ENCODE measurements around the gene DOC2A.
"Not testable (repeated sequence)": the region's sequence is repeated elsewhere in the genome, so short reads cannot be mapped to it uniquely, and the experiment has no call there.

Gene DOC2A

GRCh38 chr16:30026449-30026848 is 15.6 kb upstream of the DOC2A start:
- DNase-seq = no peak

DNA sequence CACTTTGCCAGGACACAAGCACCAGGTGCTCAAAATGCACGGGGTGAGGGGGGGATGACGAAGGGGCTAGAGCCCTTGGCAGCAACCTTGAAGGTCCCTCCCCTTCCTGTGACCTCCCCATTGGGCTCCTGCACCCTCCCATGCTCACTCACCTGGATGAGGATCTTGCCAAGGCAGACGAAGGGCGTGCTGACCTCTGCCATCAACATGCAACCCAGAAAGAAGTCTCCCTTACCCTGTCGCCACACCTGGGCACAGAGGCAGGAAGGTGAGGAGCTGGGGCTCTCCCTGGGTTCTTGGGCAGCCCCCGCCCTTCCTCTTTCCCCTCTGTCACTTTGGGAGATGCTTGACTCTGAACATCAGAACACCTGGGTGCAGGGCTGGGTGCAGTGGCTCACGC is 14.7 kb upstream of the DOC2A start:
- DNase-seq = no peak

DNA sequence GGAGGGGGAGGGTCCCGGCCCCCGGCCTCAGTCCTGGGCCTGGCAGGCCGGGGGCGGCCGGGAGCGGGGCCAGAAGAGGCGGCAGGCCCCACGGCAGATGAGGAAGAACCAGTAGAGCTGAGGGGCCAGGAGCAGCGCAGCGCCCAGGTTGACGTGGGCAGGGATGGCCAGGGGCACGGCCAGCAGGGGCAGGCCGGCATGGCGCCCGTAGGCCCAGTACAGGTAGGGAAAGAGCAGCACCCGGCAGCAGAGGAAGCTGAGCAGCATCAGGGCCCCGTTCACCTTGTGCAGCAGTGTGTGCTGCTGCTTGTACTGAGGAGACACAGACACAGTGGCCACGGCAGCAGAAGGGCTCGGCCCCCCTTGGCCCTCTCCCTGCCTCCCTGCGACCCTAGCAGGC is 14.3 kb upstream of the DOC2A start:
- no peak for DNase-seq

DNA sequence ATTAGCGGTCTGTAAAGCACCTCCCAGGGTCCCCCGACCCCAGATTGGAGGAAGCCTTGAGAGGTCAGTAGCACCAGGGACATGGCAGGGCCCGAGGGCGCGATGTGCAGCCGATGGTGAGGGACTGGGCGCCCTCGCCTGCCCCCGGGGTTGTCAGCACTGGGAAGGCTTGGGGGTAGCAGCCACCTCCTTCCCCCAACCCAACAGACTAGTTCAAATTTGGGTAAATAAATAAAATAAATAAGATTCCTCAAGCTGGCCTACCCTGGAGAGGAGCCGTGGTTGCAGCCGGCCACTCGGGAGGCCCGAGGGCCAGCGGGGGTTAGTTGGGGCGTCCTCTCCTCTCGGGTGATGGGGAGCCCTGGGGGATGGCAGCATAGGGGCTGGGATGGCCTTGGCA is 13.6 kb upstream of the DOC2A start:
- DNase-seq = no peak

- no peak for DNase-seq
Observed at GRCh38 chr16:30023586-30023985, 12.8 kb upstream of the DOC2A start.

DNA sequence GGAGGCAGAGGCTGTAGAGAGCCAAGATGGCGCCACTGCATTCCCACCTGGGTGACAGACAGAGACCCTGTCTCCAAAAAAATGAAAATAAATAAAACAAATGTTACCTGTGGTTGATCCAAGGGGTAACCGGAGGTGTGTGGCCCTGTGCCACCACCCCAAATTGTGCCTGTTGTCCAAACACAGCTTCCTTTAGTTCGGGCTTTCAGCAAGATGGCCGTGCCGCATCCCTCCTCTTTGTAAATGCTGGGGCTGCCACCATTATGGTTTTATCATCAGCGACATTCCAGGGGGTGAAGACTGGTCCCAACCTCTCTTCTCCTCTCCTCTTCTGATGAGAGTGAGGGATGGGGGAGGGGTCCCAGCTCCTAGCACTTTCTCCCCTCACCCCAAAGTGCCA is 12.1 kb upstream of the DOC2A start, which contains the start of gene C16orf92:
Gene C16orf92 (plus strand): TSS at position 312 of the 400 bp plus-strand sequence. CDS start 143 bp downstream, outside the sequence.
- no peak for DNase-seq

DNA sequence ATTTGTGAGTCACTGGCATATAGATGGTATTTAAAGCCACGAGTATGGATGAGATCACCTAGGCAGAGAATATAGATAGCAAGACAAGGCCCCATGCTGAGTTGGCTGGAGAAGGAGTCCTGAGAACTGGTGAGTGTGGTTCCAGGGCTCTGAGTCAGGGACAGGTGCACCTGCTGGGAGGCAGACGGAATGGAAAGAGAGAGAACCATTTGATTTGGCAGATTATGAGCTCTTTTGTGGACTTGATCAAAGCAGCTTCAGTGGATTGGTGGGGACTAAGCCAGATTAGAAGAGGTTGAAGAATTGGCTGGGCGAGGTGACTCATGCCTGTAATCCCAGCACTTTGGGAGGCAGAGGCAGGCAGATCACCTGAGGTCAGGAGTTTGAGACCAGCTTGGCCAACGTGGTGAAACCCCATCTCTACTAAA is 7.9 kb upstream of the DOC2A start:
- no peak for DNase-seq

- DNase-seq = not testable (repeated sequence)
Observed at GRCh38 chr16:30017937-30018336, 7.1 kb upstream of the DOC2A start.

DNA sequence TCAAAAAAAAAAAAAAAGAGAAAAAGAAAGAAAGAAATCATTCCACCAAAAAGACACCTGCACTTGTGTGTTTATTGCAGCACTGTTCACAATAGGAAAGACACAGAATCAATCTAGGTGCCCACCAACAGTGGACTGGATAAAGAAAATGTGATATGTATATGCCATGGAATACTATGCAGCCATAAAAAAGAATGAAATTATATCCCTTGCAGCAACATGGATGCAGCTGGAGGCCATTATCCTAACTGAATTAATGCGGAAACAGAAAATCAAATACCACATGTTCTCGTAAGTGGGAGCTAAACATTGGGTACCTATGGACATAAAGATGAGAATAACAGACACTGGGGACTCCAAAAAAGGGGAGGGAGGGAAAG is 6.4 kb upstream of the DOC2A start:
- DNase-seq = no peak

GRCh38 chr16:30016555-30017276 is 5.9 kb upstream of the DOC2A start:
- DNase-seq = no peak

DNA sequence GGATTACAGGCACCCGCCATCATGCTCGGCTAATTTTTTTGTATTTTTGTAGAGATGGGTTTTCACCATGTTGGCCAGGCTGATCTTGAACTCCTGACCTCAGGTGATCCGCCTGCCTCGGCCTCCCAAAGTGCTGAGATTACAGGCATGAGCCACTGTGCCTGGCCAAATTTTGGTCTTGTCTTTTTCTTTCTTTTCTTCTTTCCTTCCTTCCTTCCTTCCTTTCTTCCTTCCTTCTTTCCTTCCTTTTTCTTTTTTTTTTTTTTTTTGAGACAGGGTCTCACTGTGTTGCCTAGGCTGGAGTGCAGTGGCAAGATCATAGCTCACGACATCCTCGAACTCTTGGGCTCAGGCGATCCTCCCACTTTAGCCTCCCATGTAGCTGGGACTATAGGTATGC is 4.6 kb upstream of the DOC2A start:
- not testable (repeated sequence) for DNase-seq

DNA sequence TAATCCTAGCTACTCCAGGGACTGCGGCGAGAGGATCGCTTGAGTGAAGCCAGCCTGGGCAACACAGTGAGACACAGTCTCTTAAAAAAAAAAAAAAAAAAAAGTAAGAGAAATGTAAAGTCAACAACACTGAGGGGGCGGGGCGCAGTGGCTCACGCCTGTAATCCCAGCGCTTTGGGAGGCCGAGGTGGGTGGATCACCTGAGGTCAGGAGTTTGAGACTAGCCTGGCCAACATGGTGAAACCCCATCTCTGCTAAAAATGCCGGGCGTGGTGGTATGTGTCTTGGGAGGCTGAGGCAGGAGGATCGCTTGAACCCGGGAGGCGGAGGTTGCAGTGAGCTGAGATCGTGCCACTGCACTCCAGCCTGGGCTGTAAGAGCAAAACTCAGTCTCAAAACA is 1.8 kb upstream of the DOC2A start:
- DNase-seq = not testable (repeated sequence)

- DNase-seq = no peak
Observed at GRCh38 chr16:30011714-30012504, 1.1 kb upstream of the DOC2A start.

DNA sequence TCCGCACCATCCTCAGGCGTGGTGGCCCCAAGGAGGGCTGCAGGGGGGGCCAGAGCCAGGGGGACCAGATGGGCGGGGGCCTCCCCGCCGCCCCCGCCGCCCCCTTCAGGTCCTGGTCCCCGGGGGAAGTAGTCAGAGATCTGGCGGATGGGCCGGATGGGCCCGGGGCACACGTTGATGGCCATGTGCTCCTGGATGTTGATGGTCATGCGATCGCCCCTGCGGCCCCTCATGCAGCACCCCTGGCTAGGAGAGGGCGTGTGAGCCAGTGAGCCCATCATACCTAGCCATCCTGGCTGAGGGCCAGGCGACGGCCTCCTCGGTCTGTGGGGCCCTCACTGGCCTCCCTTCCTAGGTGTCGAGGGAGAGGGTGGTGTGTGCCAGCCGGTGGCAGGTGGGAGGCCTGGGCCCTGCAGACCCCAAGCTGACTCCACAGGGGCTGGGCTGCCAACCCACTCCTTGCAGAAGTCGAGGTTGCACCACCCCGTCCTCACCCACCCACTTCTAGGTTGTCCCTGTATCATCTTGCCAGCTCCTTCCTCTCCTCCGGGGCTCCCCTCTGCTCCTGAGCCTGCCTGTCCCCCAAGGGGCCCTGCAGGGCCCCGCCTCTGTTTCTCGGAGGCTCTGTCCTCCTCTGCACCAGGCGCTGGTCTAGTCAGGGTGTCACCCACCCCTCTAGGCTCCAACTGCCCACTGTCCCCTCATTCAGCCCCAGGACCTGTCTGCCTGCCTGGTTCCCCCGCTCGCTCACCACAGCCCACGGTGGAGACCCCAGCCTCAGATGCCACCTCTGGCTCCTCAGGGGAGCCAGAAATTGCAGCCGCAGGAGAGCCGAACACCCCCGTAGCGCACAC is 610 bp downstream of the DOC2A start:
- DNase-seq = no peak

GRCh38 chr16:30009085-30009862 is 1.6 kb downstream of the DOC2A start:
- no peak for DNase-seq

GRCh38 chr16:30007378-30007895 is 3.4 kb downstream of the DOC2A start:
- no peak for DNase-seq

GRCh38 chr16:30006659-30007377 is 4.0 kb downstream of the DOC2A start:
- no peak for DNase-seq

DNA sequence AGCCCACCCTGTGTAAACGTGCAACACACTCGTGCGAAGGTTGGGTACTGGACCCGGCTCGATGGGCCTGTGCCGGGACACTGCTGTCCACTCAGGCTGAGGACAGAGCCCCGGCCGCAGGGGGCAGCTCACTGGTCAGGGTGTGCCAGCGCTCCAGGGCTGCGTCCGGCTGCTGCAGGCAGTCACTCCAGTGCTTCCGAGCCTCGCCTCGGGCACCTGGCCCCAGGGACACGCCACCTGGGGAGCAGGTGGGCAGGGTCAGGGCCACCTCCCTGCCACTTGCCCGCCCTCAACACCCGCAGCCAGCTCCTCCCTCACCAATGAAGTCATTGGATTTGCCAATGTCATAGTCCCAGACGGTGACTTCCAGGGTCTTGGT is 4.7 kb downstream of the DOC2A start:
- no peak for DNase-seq

DNA sequence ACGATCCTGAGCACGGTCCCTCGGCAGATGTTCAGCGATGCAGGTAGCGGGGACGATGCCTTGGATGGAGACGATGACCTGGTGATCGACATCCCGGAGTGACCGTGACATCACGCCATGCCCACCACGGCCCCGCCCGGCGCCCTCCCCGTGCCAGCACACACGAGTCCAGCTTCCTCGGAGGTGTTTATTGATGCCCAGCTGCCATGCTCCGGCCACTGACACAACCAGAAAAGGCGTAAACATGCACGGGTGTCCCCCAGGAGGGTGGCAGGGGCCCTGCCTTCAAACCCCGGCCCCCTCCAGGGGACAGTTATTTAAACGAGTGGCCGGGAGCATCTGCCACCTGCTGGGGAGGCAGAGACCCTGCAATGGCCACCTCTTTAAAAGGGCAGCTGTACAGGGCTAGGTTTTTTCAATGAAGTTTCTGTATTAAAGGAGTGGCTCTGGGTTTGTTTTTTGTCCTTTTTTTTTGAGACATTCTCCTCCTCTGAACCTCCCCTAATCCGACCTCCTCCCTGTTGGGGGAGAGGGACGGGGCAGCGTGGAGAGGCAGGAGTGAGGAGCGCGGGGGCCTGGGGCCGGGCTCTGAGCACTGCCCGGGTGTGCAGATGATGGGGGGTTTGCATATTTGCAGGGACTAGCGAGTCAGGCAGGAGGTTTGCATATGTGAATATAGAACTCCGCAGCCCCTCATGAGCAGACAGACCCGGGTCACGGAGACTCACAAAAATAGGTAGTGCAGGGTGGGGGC is 5.3 kb downstream of the DOC2A start:
- DNase-seq = peak; percentile 79

DNA sequence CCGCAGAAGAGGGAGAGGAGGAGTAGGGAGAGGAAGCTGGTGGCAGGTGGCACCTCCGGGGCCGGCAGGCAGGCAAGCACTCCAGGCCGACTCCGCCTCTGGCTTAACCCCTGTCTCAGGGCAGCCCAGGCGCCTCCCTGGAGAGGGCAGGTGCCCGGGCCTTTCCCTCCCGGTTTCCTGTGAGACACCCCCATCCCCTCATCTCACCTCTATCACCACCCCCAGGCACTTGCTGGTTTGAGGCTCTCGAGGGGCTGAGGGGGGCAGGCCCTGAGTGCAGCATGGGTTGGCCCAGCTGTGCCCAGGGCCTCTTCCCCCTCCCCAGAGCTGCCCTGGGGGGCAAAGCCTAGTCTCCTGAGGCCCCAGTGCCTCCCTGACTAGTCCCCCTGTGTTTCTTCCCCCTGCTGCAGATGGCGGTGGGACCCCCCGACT is 6.0 kb downstream of the DOC2A start:
- peak; percentile 25 for DNase-seq

DNA sequence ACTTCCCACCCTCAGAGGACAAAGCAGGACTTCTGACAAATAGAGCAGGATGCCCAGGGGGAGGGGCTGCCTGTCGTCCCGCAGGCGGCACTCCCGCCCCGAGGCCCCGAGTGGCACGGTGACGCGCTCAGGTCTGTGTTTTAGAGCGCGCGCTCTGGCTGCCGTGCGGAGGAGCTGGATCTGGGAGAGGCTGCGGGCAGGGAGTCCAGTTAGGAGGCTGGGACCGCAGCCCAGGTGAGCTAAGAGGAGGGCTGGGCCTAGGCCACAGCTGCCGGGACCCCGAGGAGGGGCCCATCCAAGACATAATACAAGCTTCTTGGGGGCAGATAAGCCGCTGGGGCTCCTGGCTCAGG is 6.4 kb downstream of the DOC2A start:
- DNase-seq = no peak
